GM18498 (cell line): ENCODE measurements around the gene LCN15.
"Not testable (repeated sequence)": the region's sequence is repeated elsewhere in the genome, so short reads cannot be mapped to it uniquely, and the experiment has no call there.

Source experiments
- ATAC-seq: cut with Tn5 transposase; IDR thresholded peaks from one replicate; pipeline ENCODE4 v1.9.1; 2021; ENCODE audit warnings: mild to moderate bottlenecking, moderate library complexity; ENCODE audit not compliant: unreplicated experiment

Gene LCN15, protein sequence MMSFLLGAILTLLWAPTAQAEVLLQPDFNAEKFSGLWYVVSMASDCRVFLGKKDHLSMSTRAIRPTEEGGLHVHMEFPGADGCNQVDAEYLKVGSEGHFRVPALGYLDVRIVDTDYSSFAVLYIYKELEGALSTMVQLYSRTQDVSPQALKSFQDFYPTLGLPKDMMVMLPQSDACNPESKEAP

GRCh38 chr9:136764301-136764891 is at the start of gene LCN15:
Gene LCN15 (minus strand): TSS chr9:136764518. CDS start chr9:136764488, 30 bp downstream.
- ATAC-seq: no peak

DNA sequence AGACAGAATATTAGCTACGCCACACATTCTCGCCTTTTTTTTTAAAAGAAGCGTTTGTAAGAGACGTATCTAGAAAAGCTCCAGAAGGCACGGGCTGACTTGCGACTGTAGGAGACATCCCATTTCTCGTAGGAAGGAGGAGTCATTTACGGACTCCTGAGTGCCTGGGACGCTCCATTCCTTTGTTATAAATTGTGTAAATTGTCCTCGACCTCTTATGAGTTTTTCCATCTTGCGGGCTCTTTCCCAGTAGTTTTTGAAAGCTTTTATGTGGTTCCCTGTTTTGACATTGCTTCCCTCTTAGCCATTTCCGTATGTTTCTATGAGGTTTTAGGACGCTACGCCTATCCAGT is 44.5 kb upstream of the LCN15 start:
- ATAC-seq: no peak

DNA sequence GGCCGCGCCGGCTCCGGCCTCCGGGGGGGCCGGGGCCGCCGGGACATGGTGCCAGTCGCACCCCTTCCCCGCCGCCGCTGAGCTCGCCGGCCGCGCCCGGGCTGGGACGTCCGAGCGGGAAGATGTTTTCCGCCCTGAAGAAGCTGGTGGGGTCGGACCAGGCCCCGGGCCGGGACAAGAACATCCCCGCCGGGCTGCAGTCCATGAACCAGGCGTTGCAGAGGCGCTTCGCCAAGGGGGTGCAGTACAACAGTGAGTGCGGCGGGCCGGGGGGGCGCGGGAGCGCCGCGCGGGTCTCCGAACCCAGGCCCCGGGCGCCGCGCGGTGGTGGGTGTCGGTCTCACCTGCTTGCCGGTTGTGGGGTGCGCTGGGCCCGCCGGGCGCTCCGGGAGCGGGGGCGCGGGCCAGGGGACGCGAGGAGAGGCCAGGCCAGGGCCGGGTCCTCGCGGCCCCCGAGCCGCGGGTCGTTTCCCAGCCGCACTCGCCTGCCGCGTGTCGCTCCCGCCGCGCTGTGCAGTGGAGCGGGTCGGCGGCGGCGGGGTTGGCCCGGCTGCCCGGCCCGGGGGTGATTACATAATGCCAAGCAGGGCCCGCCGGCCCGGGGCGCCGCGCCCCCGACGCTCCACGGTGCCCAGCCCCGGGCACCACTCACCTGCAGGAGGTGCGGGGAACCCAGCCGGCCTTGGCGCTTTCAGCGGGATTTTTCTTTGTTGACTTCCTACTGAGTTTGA is 43.9 kb upstream of the LCN15 start:
- ATAC-seq: peak; percentile 44

DNA sequence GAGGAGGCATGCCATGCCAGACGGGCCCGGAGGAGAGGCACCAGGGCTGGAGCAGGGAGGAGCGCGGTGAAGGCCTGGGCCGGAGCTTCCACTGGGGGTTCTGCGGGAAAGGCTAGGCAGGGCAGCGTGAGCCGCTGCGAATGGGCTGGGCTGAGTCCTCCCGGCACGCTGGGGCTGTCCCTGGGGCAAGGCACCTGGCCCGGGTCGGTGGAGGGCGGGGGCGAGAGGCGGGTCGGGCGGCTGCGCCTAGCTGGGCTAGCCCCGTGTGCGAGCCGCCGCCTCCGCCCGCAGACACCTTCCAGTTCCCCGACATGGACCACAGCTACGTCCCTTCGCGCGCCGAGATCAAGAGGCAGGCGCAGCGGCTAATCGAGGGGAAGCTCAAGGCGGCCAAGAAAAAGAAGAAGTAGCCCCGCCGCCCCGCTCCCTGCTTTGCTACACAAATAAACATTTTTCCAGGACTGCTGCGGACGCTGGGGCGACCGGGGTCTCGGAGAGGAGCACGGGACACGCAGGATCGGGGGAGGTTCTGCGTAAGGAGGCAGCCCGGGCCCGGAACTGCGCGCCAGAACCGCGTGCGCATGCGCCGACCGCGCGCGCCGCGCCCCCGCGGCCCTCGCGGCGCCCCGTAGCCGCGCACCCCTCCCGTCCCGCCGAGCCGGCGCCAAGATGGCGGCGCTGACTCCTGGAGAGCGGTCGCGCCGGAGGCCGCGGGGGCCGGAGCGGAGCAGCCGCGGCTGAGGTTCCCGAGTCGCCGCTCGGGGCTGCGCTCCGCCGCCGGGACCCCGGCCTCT is 43.2 kb upstream of the LCN15 start, which contains the start of gene RABL6:
TSS of gene RABL6 (plus strand) at position 668 of the 794 bp plus-strand sequence. CDS start 249 bp downstream, outside the sequence.
- ATAC-seq: peak; percentile 80

DNA sequence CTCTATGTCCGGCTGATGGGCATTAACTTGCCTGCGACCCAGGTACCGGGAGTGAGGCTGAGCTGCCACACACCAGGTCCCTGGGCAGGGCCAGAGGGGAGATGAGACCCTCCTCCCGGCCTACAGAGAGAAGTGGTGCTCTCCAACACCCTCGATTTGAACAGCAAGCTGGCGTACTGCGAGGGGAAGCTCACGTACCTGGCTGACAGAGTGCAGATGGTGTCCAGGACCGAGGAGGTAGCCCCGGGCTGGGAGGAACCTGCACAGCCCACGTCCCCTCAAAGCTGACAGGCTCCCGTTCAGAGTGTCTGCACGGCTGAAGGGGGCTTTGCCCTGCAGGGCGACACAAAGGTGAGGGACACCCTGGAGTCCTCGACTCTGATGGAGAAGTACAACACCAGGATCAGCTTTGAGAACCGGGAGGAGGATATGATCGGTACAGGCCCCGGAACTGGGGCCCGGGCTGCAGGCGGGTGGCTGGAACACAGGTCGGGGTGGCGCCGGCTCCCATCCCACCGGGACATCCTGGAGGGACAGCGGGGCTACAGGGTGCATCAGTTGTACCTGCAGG is 42.4 kb upstream of the LCN15 start:
- ATAC-seq: no peak

GRCh38 chr9:136806067-136806466 is 41.7 kb upstream of the LCN15 start:
- no peak for ATAC-seq

- ATAC-seq: no peak
Observed at GRCh38 chr9:136805207-136805740, 41.0 kb upstream of the LCN15 start.

DNA sequence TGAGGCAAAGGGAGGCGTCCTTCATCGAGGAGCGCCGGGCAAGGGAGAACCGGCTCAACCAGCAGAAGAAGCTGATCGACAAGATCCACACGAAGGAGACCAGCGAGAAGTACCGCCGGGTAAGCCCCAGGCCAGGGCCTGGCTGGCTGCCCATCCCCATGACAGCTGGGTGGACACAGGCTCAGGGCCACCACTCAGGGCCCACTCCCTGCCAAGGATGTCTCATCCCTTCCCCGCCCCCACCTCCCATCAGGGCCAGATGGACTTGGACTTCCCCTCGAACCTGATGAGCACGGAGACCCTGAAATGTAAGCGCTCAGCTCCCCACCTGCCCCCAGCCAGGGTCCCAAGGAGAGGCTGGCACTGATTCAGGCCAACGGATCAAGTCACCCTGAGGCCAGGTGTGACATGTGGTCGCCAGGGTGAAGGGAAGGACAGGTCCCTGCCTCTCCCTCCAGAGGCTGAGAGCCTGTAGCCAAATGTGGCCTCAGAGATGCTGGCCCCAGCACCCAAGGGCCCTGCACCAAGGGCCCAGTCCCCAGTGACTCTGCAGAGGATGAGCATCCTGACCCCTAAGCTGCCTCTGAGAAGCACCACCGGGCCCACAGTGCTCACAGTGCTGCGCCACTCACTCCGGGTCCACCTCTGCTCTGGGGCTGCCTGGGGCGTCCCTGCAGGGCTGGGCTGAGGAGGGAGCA is 40.3 kb upstream of the LCN15 start:
- no peak for ATAC-seq

DNA sequence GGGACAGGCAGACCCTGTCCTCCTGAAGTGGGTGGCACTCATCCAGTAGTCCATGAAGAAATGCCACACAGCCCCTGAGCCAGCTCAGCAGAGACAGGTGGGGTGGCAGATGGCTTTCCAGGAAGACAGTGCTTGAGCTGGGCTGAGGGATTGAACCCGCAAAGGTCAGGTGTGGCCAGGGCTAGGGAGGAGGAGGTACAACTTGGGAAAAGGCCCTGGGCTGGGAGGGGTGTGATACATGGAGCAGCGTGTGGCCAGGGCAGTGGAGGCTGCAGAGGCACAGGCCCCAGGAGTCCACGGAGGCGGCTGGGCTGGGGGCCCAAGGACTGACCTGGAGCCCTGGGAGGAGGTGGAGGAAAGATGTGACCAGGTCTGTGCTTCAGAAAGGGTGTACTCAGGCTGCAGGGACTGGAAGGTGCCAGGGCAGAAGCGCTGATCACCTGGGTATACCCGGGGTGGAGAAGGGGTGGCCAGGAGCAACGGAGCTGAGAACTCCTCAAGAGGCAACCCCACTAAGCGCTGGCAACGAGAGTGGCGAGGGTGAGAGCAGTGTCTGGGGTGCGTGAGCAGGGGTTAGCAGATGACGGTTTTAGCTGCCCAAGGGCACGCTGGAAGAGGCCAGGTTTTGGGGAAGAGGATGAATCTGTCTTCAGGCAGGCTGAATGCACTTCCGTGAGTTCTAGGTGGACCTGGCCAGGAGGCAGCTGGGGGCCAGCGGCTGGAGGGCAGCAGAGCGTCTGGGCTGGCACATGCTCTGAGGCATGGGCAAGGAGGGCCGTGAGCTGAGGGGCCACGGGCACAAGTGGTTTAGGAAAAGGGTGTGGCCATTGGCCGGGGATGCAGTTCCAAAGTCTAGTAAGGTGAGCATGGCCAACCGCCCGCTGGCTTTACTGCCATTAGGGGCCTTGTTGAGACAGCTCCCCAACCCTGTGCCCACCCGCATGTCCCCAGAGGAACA is 39.5 kb upstream of the LCN15 start:
- no peak for ATAC-seq

DNA sequence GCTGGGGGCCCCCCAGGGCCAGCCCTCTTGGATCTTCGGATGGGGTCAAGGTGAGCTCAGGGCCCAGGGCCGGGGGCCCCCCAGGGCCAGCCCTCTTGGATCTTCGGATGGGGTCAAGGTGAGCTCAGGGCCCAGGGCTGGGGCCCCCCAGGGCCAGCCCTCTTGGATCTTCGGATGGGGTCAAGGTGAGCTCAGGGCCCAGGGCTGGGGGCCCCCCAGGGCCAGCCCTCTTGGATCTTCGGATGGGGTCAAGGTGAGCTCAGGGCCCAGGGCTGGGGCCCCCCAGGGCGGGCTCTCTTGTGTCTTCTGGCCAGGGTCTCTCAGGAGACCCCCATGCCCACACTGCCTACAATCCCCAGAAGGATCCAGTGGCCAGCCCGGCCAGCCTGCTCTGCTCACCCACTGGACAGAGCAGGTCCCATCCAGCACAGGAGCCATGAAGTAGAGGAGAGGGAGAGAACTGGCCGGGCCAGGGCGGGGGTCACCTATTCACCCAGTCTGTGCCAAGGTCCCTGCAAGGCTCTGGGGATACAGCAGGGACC is 38.8 kb upstream of the LCN15 start:
- ATAC-seq: not testable (repeated sequence)

DNA sequence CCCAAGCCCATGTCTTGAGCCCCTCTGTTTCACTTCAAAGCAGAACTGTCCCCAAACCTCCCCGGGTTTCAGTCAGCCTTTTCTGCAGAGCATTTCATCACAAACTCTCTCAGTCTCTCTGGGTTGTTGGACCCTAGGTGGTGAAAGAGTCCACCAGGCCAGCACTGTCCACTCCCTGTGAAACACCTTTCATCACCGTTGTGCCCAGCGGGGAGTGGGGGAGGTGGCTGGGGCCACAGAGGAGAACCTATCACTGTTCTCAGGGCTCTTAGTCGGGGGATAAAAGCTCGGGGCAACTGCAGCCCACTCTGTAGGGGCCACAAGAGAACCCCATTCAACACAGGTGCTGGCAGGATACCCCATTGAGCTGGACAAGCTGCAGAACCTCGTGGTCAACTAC is 38.0 kb upstream of the LCN15 start:
- ATAC-seq: no peak

DNA sequence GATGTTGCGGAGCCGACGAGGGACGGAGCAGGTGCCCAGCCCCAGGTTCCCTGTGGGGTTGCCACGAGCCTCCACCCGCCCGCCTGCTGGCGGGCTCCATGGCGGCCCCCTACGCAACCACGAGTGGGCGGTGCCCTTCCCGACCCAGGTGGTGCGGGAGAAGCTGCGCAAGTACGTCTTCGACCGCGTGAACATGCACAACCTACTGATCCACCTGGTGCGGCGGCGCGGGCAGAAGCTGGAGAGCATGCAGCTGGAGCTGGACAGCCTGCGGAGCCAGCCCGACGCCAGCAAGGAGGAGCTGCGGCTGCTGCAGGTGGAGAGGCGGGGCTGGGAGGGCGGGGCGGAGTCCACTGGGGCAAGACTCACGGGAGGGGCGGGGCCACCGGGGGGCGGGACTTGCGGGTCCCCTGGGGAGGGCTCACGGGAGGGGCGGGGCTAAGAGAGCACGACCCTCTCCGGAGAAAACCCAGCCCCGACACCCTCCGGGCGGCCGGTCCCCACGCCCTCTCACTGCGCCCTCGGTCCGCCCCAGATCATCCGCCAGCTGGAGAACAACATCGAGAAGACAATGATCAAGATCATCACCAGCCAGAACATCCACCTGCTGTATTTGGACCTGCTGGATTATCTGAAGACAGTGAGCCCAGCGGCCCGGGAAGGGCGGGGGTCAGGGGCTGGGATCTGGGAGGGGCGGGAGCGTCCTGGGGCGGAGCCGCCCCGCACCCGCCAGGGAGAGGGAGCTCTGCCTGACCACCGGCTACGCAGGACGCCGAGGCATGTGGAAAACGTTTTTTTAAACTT is 35.7 kb upstream of the LCN15 start:
- peak; percentile 73 for ATAC-seq

GRCh38 chr9:136799079-136799853 is 34.9 kb upstream of the LCN15 start:
- no peak for ATAC-seq

GRCh38 chr9:136798708-136799078 is 34.4 kb upstream of the LCN15 start:
- ATAC-seq: no peak

GRCh38 chr9:136796775-136797347 is 32.5 kb upstream of the LCN15 start:
- ATAC-seq: not testable (repeated sequence)

DNA sequence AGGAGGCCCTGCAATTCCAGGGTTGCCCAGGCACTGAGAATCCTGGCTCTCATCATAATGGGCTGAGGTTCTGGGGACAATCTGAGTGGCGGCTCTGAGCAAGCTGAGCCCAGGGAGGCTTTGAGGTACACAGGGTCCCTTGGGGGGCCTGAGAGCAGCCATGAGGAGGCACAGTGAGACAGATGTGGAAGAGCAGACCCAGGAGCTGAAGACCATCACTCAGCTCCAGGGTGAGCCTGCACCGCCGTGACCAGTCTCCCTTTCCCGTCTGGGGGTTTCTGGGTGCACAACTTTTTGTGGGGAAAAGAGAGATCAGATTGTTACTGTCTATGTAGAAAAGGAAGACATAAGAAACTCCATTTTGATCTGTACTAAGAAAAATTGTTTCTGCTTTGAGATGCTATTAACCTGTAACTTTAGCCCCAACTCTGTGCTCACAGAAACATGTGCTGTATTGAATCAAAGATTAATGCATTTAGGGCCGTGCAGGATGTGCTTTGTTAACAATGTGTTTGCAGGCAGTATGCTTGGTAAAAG is 32.0 kb upstream of the LCN15 start, which contains the start of gene CCDC183:
TSS of gene CCDC183 (plus strand) at position 101 of the 537 bp plus-strand sequence. CDS start at position 161, 60 bp downstream.
- no peak for ATAC-seq

DNA sequence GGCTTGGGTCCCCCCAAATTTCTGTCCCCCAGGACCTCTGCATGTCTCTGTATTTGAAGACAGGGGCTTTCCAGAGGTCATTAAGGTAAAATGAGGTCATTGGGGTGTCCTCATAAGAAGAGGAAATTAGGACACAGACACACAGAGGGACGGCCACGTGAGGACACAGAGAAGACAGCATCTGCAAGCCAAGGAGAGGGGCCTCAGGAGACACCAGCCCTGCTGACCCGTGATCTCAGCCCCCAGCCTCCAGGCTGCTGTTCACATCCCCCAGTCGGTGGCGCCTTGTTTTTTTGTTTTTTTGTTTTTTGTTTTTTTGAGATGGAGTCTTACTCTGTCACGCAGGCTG is 30.7 kb upstream of the LCN15 start:
- no peak for ATAC-seq
